HG03442 (cell line): ENCODE measurements around the gene CD8B.

Experiments
- ATAC-seq: cut with Tn5 transposase; IDR thresholded peaks from one replicate; pipeline ENCODE4 v1.9.1; 2021; ENCODE audit warnings: mild to moderate bottlenecking, moderate library complexity; ENCODE audit not compliant: unreplicated experiment

The CD8B gene

DNA sequence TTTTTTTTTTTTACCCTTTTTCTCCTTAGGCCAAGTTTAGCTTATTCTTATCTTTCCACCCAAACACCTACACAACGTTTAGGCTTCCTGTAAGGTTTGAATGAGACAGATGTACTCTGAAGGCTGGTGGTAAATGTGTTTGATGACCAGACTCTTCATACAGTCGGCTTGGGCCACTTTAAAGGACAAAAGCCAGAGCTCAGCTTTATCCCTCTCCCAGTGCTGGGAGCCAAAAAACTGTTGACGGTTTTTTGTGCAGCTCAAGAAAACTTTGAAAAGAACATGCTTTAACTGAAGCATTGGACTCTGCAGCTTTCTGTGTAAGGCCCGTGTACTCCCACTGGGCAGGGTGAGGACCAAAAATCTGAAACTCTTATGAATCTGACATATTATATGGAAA, 86.3 kb downstream of the CD8B start:
- no peak for ATAC-seq

DNA sequence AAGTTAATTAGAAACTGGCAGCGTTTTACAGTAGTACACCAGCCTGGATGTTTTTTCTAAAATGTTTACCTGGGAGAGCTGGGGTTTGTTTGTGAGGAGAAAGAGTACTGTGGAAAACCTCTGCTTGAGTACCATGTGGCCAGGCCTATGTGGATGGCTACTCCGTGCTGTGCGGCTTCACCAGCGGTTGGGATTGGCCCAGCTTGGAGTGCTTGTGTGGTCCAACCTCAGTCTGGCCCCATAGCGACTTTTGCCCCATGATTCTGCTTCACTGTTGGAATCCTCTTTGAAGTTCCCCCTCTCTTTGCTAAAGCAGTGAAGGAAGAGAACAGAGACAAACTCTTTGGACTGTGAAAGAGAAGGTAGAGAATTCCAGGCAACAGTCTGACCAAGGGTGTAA, 86.8 kb downstream of the CD8B start:
- no peak for ATAC-seq

DNA sequence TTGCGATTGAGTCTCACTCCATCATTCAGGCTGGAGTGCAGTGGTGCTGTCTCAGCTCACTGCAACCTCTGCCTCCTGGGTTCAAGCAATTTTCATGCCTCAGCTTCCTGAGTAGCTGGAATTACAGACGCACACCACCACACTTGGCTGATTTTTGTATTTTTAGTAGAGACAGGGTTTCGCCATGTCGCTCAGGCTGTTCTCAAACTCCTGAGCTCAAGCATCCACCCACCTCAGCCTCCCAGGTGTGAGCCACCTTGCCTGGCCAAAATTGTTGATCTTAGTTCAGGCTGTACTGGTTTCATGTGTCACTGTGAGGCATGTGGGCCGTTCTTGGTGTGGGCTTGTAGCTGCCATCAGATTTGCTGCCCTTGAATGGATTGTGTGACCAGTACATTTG, 89.1 kb downstream of the CD8B start:
- ATAC-seq, result no peak

DNA sequence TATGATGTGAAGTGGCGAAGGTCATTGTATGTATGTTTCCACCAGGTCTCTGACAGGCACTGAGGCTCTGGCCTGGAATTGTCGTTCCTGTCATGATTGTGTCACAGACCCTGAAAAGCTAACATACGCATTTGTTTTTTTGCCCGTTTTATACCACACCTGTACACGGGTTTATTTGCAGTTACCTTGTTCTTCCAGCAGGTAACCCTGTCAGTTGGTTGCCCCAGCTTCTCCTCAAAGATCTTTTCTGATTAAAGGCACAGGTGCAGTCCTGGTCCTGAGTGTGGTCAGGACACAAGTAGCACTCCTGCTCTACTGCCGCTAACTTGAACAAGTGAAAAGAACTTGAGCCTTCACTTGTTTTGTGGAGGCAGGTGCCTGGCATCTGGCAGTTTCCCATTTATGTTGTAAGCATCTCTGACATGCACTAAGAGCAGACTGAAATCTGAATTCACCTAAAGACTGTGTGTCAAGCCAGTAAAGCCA, 90.8 kb downstream of the CD8B start:
- ATAC-seq, result no peak

DNA sequence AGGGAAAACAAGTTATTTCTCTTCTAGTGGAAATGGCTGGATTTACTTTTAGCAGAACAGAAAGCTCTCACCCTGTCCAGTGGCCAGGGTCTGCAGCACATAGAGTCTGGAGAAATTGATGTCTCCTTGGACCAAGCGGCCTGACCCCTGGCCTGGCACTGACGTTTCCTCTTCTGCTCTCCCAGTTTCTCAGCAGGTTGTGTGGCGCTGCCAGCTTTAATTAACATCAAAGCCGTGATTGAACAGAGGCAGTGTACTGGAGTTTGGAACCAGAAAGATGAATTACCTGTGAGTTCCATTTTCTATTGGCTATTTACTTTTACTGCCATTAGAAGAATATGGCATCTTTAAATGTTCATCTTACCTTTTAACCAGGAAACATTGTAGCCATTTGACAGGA, 91.8 kb downstream of the CD8B start:
- ATAC-seq, result no peak

DNA sequence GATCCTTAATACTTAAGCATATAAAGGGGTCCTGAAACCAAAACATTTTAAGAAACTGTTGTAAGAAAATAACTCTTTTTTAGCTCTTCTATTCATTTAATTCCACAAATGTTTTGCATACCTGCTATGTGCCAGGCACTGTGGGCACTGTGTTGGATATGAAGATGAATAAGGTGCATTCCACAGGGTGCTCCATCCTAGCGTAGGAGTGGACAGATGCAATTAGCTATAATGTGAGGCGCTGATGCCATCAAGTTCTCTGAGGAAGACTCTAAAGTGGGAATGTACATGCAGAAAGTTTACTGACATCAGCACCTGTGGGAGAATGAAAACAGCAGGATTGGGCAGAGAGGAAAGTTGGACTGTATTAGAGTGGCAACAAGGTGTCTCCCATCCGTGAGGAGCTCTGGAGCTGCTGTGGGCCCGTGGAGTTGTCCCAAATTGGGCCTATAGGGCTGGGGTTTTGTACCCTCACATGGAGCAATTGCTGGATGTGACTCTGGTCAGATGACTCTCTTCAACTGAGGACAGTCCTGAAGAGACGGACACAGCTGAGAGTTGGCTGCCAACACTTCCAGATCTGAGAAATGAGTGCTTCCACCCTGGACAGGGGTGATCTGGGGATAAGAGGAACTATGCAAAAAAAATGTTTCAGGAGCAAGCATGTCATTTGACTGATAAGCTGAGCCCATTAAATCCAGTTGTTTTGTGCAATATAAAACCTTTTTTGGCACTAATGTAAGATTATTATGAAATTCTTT, 93.3 kb downstream of the CD8B start:
- no peak for ATAC-seq
